H1 (cell line): Measurements from ENCODE around the gene SKAP1.

Source experiments
- CTCF ChIP-seq, 3 experiments: IDR thresholded peaks; 1 replicate in 2 of 3; 2 replicates in 1 of 3; pipeline versions ENCODE4 v1.5.1 to v1.6.1; 2011; ENCODE audit warnings: low read length in 3 of 3, mild to moderate bottlenecking in 3 of 3, inconsistent platforms in 2 of 3, low read depth in 1 of 3, moderate library complexity in 1 of 3; ENCODE audit not compliant: insufficient read depth in 1 of 3; ENCODE audit errors: control extremely low read depth in 1 of 3
- GTF2F1 ChIP-seq: IDR thresholded peaks from 2 replicates; pipeline ENCODE4 v1.6.1; 2012; ENCODE audit warnings: low read depth, low read length, improper control_type of control experiment, borderline replicate concordance
- HDAC2 ChIP-seq, 2 experiments: fragments of 300-600 bp in 1 of 2; sonication (generic) in 1 of 2; IDR thresholded peaks; 2 replicates each; pipeline ENCODE4 v1.6.1; 2011 to 2012; ENCODE audit warnings: low read depth in 2 of 2, low read length in 2 of 2, mild to moderate bottlenecking in 2 of 2, moderate library complexity in 2 of 2, borderline replicate concordance in 1 of 2, inconsistent platforms in 1 of 2
- KDM1A ChIP-seq: fragments of 200-600, 300-600 bp; sonication (generic); IDR thresholded peaks from 2 replicates; pipeline ENCODE4 v1.7.1; 2016; ENCODE audit warnings: mild to moderate bottlenecking, low read length, borderline replicate concordance
- MAX ChIP-seq: IDR thresholded peaks from 2 replicates; pipeline ENCODE4 v1.6.1; 2012; ENCODE audit warnings: inconsistent platforms
- NRF1 ChIP-seq: IDR thresholded peaks from 2 replicates; pipeline ENCODE4 v1.6.1; 2011; ENCODE audit warnings: mild to moderate bottlenecking, low read depth, low read length, improper control_type of control experiment
- POLR2A ChIP-seq, 2 experiments: IDR thresholded peaks; 1 replicate in 1 of 2; 2 replicates in 1 of 2; pipeline ENCODE4 v1.6.1; 2011; ENCODE audit warnings: low read depth in 2 of 2, low read length in 2 of 2, mild to moderate bottlenecking in 2 of 2; ENCODE audit errors: control extremely low read depth in 1 of 2
- RAD21 ChIP-seq, 2 experiments: IDR thresholded peaks in 1 of 2; conservative IDR thresholded peaks in 1 of 2; 2 replicates each; pipeline ENCODE4 v1.6.1; 2011; ENCODE audit warnings: low read depth in 2 of 2, low read length in 2 of 2, improper control_type of control experiment in 1 of 2, inconsistent platforms in 1 of 2, mild to moderate bottlenecking in 1 of 2, moderate library complexity in 1 of 2
- SIN3A ChIP-seq, 2 experiments: IDR thresholded peaks in 1 of 2; conservative IDR thresholded peaks in 1 of 2; 2 replicates each; pipeline ENCODE4 v1.6.1; 2011 to 2012; ENCODE audit warnings: low read length in 2 of 2, improper control_type of control experiment in 1 of 2, low read depth in 1 of 2, mild to moderate bottlenecking in 1 of 2
- SIX5 ChIP-seq: IDR thresholded peaks from 2 replicates; pipeline ENCODE4 v1.6.1; 2011; ENCODE audit warnings: mild to moderate bottlenecking, low read depth, low read length
- SP1 ChIP-seq: IDR thresholded peaks from 2 replicates; pipeline ENCODE4 v1.6.1; 2011; ENCODE audit warnings: low read depth, low read length
- SUZ12 ChIP-seq: fragments of 200-600 bp; sonication (generic); IDR thresholded peaks from 2 replicates; pipeline ENCODE4 v1.6.1; 2012; ENCODE audit warnings: mild to moderate bottlenecking, inconsistent platforms, low read length, moderate library complexity, mixed read lengths
- TBP ChIP-seq: IDR thresholded peaks from 2 replicates; pipeline ENCODE4 v1.6.1; 2011; ENCODE audit warnings: low read depth, low read length, improper control_type of control experiment

DNA sequence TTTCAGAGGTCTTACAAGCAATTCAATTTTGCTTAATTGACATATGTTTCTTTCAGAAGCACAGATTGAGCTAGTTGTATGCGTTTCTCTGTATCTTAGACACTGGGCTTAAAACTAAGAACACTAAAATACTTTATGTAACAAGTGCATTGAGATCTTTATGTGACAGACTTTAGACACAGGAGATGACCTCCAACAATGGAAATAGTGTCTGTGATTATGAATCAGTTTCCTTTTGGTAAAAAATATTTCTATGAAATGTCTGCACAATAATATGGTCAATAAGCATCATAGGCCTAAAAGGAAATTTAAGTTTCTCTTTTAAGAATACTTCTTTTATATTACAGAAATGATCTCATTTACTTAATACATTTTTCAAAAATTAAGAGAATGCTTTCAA lies 153.2 kb downstream of the SKAP1 start:
- TF ChIP-seq CTCF (IDR thresholded peaks at IDR 0.05; ENCODE audit: control extremely low read depth in 1 of 3, insufficient read depth in 1 of 3, low read depth in 1 of 3, low read length in 3 of 3) (no peak), POLR2A (IDR thresholded peaks at IDR 0.05; ENCODE audit: control extremely low read depth in 1 of 2, low read depth in 2 of 2, low read length in 2 of 2) (no peak), HDAC2 (IDR thresholded peaks at IDR 0.05; ENCODE audit: borderline replicate concordance in 1 of 2, low read depth in 2 of 2, low read length in 2 of 2) (no peak), SP1 (no peak), SUZ12 (no peak), SIX5 (no peak), MAX (no peak), NRF1 (no peak), KDM1A (no peak), RAD21 (IDR thresholded peaks at IDR 0.05 in 1 of 2, conservative IDR thresholded peaks at IDR 0.05 in 1 of 2; ENCODE audit: low read depth in 2 of 2, low read length in 2 of 2) (no peak), SIN3A (conservative IDR thresholded peaks at IDR 0.05 in 1 of 2, IDR thresholded peaks at IDR 0.05 in 1 of 2; ENCODE audit: low read depth in 1 of 2, low read length in 2 of 2) (no peak), GTF2F1 (no peak), TBP (no peak)
